Endodermal cell (in vitro differentiated cells): ENCODE data around the gene ERP27. TPM values are rescaled to one million over a fixed set of nuclear protein-coding genes. Genes with fewer than 3 reads are reported as not detected.

Source experiments
- DNase-seq: peaks from one replicate; pipeline ENCODE4 v3.0.0-alpha.2; 2017
- H3K27ac ChIP-seq: 2 replicates; pipeline ENCODE4 v1.5.1; 2013; ENCODE audit warnings: mild to moderate bottlenecking, low read depth, low read length, moderate library complexity
- H3K27me3 ChIP-seq: 2 replicates; pipeline ENCODE4 v1.6.1; 2013; ENCODE audit warnings: mild to moderate bottlenecking, low read length, moderate library complexity; ENCODE audit not compliant: insufficient read depth, control insufficient read depth, poor library complexity, severe bottlenecking
- H3K36me3 ChIP-seq: 2 replicates; pipeline ENCODE4 v1.7.0; 2013; ENCODE audit warnings: mild to moderate bottlenecking, low read length, moderate library complexity; ENCODE audit not compliant: control insufficient read depth, insufficient read depth
- H3K4me1 ChIP-seq: one replicate; pipeline ENCODE4 v1.7.0; 2013; ENCODE audit warnings: low read length; ENCODE audit not compliant: control insufficient read depth, insufficient read depth
- H3K4me3 ChIP-seq: 2 replicates; pipeline ENCODE4 v1.5.1; 2013; ENCODE audit warnings: mild to moderate bottlenecking, low read length, moderate library complexity
- H3K9ac ChIP-seq: 2 replicates; pipeline ENCODE4 v1.6.1; 2013; ENCODE audit warnings: mild to moderate bottlenecking, low read length, moderate library complexity; ENCODE audit not compliant: poor library complexity, severe bottlenecking; ENCODE audit errors: extremely low read depth
- H3K9me3 ChIP-seq: 2 replicates; pipeline ENCODE4 v1.6.1; 2013; ENCODE audit warnings: mild to moderate bottlenecking, low read length, moderate library complexity; ENCODE audit not compliant: control insufficient read depth
- H3K27ac Mint-ChIP-seq: 2 replicates; pipeline ENCODE4 v1.8.0; 2020; ENCODE audit warnings: mixed read lengths
- H3K27me3 Mint-ChIP-seq: 2 replicates; pipeline ENCODE4 v1.8.0; 2021; ENCODE audit warnings: mild to moderate bottlenecking, mixed read lengths; ENCODE audit not compliant: insufficient read depth
- H3K36me3 Mint-ChIP-seq: 2 replicates; pipeline ENCODE4 v1.8.0; 2020; ENCODE audit warnings: low read depth, mixed read lengths
- H3K4me1 Mint-ChIP-seq: 2 replicates; pipeline ENCODE4 v1.8.0; 2020; ENCODE audit warnings: mixed read lengths
- H3K4me3 Mint-ChIP-seq: 2 replicates; pipeline ENCODE4 v1.8.0; 2020; ENCODE audit warnings: mild to moderate bottlenecking, moderate library complexity, mixed read lengths
- H3K9me3 Mint-ChIP-seq: 2 replicates; pipeline ENCODE4 v1.8.0; 2020; ENCODE audit warnings: mild to moderate bottlenecking, mixed read lengths
- CTCF ChIP-seq: fragments of 200-600 bp; sonication (generic); conservative IDR thresholded peaks from 2 replicates; pipeline ENCODE4 v1.5.0; 2021; ENCODE audit warnings: antibody characterized with exemption, mild to moderate bottlenecking
- WGBS, 2 experiments: methylation state at CpG; one replicate each; pipeline versions ENCODE4 v1.1.5 to v1.1.7; 2013; ENCODE audit warnings: missing lambda C conversion rate in 2 of 2, mixed read lengths in 1 of 2; ENCODE audit not compliant: insufficient coverage in 1 of 2, insufficient read length in 1 of 2; 5-methylcytosine and 5-hydroxymethylcytosine counted together
- total RNA-seq, 2 donors: library from RNA; stranded (reverse); fragmentation: NEBNext Ultra II Directional in 1 of 2; extraction: Animal tissue kit (Norgen Biotek cat#: 25700) in 1 of 2; gene quantifications; 2 replicates in 1 of 2; 3 replicates in 1 of 2; pipeline ENCODE4 v1.2.1, GENCODE V29; 2021

Gene ERP27
- total RNA-seq, 2 donors from 2014 or later = 0.15 to 0.22 TPM

DNA sequence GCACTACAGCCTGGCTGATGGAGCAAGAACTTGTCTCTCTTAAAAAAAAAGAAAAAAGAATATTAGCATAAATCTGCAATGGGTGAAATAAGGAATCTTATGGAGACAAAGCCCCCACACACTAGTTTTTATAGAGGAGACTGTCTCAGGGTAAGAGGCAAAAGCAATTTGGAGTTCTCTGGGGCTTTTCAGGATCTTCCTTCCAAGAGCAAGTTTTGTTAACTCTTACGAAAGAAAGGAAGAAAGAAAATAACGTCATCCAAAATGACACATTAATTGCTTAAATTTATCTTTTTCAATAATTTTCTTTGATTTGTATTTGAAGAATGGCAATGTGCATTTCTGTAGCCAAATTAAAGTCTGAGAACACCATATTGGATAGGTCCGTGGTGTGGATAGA lies 38.3 kb upstream of the ERP27 start:
- Histone ChIP-seq H3K9ac (no peak overlapping the region), H3K27me3 (no peaks in the 10 kb centered on the region), H3K27ac (no peak overlapping the region), H3K36me3 (no peaks in the 10 kb centered on the region), H3K4me1 (peaks cover 3% of the 10 kb centered on the region), H3K4me3 (no peak overlapping the region), H3K9me3 (no peaks in the 10 kb centered on the region)
- no peak overlapping the region for H3K27ac Mint-ChIP-seq
- peaks cover 2% of the 10 kb centered on the region for H3K27me3 Mint-ChIP-seq
- no peak for TF ChIP-seq CTCF
- no peaks in the 10 kb centered on the region for H3K36me3 Mint-ChIP-seq
- WGBS, 2 experiments = 86% methylated on average over 2 of the region's 3 CpGs; no CpG with 5 or more reads in 1 of the 2 experiments
- no peak for DNase-seq
- no peaks in the 10 kb centered on the region for H3K9me3 Mint-ChIP-seq
- no peak overlapping the region for H3K4me3 Mint-ChIP-seq
- H3K4me1 Mint-ChIP-seq = peaks cover 11% of the 10 kb centered on the region

DNA sequence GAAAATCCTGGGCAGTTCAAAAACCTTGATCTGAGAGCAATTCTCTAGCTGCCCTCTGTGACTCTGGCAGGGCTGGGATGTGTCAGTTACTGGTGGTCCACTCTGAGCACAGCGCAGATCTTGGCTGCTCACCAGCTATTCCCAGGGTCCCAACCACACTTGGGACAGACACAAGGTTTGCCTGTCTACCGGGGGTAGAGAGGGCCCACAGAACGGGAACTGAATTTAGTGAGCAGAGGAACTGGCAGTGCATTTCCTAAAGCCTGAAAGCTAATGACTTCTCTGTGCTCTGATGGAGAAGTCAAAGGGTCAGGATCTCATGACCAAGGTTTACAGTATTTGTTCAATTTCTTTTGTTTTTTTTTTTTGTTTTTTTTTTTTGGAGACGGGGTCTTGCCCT lies 37.1 kb upstream of the ERP27 start:
- DNase-seq = no peak
- H3K4me1 Mint-ChIP-seq = peaks cover 11% of the 10 kb centered on the region
- Histone ChIP-seq H3K9ac (no peak overlapping the region), H3K27me3 (no peaks in the 10 kb centered on the region), H3K4me1 (peaks cover 3% of the 10 kb centered on the region), H3K27ac (no peak overlapping the region), H3K36me3 (no peaks in the 10 kb centered on the region), H3K9me3 (no peaks in the 10 kb centered on the region), H3K4me3 (no peak overlapping the region)
- no peaks in the 10 kb centered on the region for H3K9me3 Mint-ChIP-seq
- H3K27ac Mint-ChIP-seq = no peak overlapping the region
- no peaks in the 10 kb centered on the region for H3K36me3 Mint-ChIP-seq
- peaks cover 2% of the 10 kb centered on the region for H3K27me3 Mint-ChIP-seq
- WGBS, 2 experiments = 87 to 92% methylated on average over 2 to 3 of the region's 4 CpGs
- no peak overlapping the region for H3K4me3 Mint-ChIP-seq
- TF ChIP-seq CTCF = no peak

DNA sequence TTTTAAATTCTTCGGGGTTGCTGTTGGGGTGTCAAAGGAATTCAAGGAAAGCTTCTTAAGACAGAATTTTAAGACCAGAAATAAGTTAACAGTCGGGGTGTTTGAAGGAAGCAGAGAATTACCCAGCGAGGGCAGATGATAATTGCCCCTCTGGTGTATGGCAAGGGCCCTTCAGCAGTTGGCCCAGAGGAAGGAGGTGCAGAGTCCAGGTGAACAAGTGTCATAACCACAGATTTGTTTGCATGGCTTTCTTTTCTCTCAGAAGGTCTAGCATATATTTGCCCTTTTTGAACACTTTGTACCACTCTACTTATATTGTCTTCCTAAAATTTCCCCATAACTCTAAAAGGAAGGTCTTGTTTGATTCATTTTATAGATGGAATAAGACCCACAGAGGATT lies 36.3 kb upstream of the ERP27 start:
- Histone ChIP-seq H3K4me3 (no peak overlapping the region), H3K27me3 (no peaks in the 10 kb centered on the region), H3K9ac (no peak overlapping the region), H3K36me3 (no peaks in the 10 kb centered on the region), H3K9me3 (no peaks in the 10 kb centered on the region), H3K4me1 (peaks cover 3% of the 10 kb centered on the region), H3K27ac (no peak overlapping the region)
- WGBS, 2 experiments = 92 to 100% methylated on average over 3 of the region's 3 CpGs
- no peak for DNase-seq
- Mint-ChIP-seq H3K4me1 (peaks cover 11% of the 10 kb centered on the region), H3K27me3 (peaks cover 2% of the 10 kb centered on the region), H3K4me3 (no peak overlapping the region), H3K36me3 (no peaks in the 10 kb centered on the region), H3K27ac (no peak overlapping the region), H3K9me3 (no peaks in the 10 kb centered on the region)
- no peak for TF ChIP-seq CTCF
